Prostate gland (tissue), 2 donors: Measurements from ENCODE around the gene INTS4. TPM values are rescaled to one million over a fixed set of nuclear protein-coding genes. Genes with fewer than 3 reads are reported as not detected.
"Not testable (repeated sequence)": the region's sequence is repeated elsewhere in the genome, so short reads cannot be mapped to it uniquely, and the experiment has no call there.

ENCODE experiments used
- DNase-seq: peaks from one replicate; pipeline ENCODE4 v3.0.0-alpha.2; 2019; ENCODE audit warnings: low spot score
- H3K27ac ChIP-seq, 2 donors: fragments of 200-600 bp; sonication (generic); 2 replicates each; pipeline ENCODE4 v1.5.1; 2017 to 2019
- H3K27me3 ChIP-seq: fragments of 200-600 bp; sonication (generic); replicated peaks from 2 replicates; pipeline ENCODE4 v1.5.1; 2019; ENCODE audit not compliant: insufficient read depth
- H3K36me3 ChIP-seq, 2 donors: fragments of 200-600 bp; sonication (generic); 1 replicate in 1 of 2; 2 replicates in 1 of 2; pipeline versions ENCODE4 v1.5.1 to v1.8.1; 2017 to 2019
- H3K4me1 ChIP-seq: fragments of 200-600 bp; sonication (generic); replicated peaks from 2 replicates; pipeline ENCODE4 v1.5.1; 2019
- H3K4me3 ChIP-seq, 2 donors: fragments of 200-600 bp; sonication (generic); 2 replicates each; pipeline ENCODE4 v1.5.1; 2017 to 2019
- H3K9me3 ChIP-seq: fragments of 200-600 bp; sonication (generic); 2 replicates; pipeline ENCODE4 v1.5.1; 2017
- POLR2A ChIP-seq: fragments of 450-650 bp; IDR thresholded peaks from one replicate; pipeline ENCODE4 v1.6.1; 2016; ENCODE audit warnings: antibody characterized with exemption, mild to moderate bottlenecking
- POLR2AphosphoS5 ChIP-seq: sonication (generic); formaldehyde crosslinking; IDR thresholded peaks from one replicate; pipeline ENCODE4 v1.6.1; 2017; ENCODE audit warnings: antibody characterized with exemption
- WGBS: methylation state at CpG from one replicate; pipeline ENCODE4 v1.1.5; 2018; 5-methylcytosine and 5-hydroxymethylcytosine counted together
- intact Hi-C: fragments of 100-400 bp; cut with DNase I; formaldehyde crosslinking; loops from one replicate; pipeline ENCODE4 v1.14.2; 2022
- total RNA-seq, 2 donors: library from RNA; depleted of rRNA; stranded (reverse); fragments of >200 nt; gene quantifications; one replicate each; pipeline ENCODE4 v1.1.0, GENCODE V29; 2016
- TF ChIP-seq, protein P1 (sequence below), 4 experiments: fragments of 200-600 bp in 2 of 4; fragments of 450-650 bp in 2 of 4; sonication (generic) in 2 of 4; IDR thresholded peaks; 1 replicate in 3 of 4; 2 replicates in 1 of 4; pipeline ENCODE4 v1.5.1; 2016 to 2019; ENCODE audit warnings: antibody characterized with exemption in 4 of 4, mild to moderate bottlenecking in 2 of 4, moderate library complexity in 2 of 4

The INTS4 gene
- total RNA-seq, 2 donors from 2014 or later, result 30.1 to 31.0 TPM

- intact Hi-C loops, result no loop called here
- Histone ChIP-seq H3K4me1 (no peaks in the 10 kb centered on the region), H3K4me3 (no peak overlapping the region), H3K36me3 (no peaks in the 10 kb centered on the region), H3K27ac (no peak overlapping the region), H3K9me3 (no peaks in the 10 kb centered on the region), H3K27me3 (no peaks in the 10 kb centered on the region)
- no peak for DNase-seq
- 96% methylated on average over 18 of the region's 18 CpGs for WGBS
- no peak for TF ChIP-seq POLR2A
- no peak for TF ChIP-seq POLR2AphosphoS5
Measured at GRCh38 chr11:77886401-77886800, 108.1 kb downstream of the INTS4 start.

DNA sequence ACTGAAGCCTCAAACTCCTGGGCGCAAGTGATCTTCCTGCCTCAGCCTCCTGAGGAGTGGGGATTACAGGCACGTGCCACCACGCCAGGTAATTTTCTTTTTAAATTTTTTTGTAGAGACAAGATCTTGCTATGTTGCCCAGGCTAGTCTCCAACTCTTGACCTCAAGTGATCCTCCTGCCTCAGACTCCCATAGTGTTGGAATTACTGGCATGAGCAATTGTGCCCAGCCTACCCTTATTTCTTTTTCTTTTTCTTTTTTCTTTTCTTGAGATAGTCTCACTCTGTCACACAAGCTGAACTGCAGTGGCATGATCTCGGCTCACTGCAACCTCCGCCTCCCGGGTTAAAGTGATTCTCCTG is 109.7 kb downstream of the INTS4 start:
- H3K4me1 ChIP-seq, result no peaks in the 10 kb centered on the region
- TF ChIP-seq POLR2AphosphoS5 (no peak), POLR2A (no peak)
- TF ChIP-seq, protein P1, sequence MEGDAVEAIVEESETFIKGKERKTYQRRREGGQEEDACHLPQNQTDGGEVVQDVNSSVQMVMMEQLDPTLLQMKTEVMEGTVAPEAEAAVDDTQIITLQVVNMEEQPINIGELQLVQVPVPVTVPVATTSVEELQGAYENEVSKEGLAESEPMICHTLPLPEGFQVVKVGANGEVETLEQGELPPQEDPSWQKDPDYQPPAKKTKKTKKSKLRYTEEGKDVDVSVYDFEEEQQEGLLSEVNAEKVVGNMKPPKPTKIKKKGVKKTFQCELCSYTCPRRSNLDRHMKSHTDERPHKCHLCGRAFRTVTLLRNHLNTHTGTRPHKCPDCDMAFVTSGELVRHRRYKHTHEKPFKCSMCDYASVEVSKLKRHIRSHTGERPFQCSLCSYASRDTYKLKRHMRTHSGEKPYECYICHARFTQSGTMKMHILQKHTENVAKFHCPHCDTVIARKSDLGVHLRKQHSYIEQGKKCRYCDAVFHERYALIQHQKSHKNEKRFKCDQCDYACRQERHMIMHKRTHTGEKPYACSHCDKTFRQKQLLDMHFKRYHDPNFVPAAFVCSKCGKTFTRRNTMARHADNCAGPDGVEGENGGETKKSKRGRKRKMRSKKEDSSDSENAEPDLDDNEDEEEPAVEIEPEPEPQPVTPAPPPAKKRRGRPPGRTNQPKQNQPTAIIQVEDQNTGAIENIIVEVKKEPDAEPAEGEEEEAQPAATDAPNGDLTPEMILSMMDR (IDR thresholded peaks at IDR 0.05), result no peak
- no peak for DNase-seq
- H3K27ac ChIP-seq, result no peak overlapping the region
- H3K4me3 ChIP-seq, result no peak overlapping the region
- intact Hi-C loops, result no loop called here
- H3K36me3 ChIP-seq, result no peaks in the 10 kb centered on the region
- H3K9me3 ChIP-seq, result no peaks in the 10 kb centered on the region
- H3K27me3 ChIP-seq, result no peaks in the 10 kb centered on the region
- WGBS, result 96% methylated on average over 6 of the region's 6 CpGs

DNA sequence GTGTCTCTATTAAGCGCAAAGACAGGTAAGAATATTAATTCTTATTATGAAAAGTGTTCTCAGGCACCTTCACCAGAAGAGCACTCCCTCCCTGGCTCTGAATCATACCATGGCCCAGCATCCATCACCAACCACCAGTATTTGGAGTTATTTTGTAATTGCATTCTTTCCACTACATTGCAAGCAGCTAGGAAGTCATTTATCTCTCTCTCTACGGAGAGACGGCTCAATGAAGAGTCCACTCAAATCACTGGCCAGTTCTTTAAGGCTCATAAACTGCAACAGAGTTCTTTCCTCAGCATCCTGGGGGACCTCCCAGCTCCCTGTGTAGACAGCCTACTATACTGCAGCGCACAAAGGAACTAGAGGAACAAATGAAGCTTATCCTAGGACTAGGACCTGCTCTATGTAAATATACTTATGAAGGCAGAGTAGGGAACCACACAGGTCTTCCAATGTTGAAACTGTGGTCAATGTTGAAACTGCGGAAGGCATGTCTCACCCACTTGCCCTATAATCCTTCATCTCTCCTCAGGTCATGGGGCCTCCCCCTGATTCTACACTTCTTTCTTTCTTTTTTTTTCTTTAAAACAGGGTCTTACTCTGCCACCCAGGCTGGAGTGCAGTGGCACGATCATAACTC is 110.2 kb downstream of the INTS4 start:
- no peak overlapping the region for H3K27ac ChIP-seq
- H3K27me3 ChIP-seq, result no peaks in the 10 kb centered on the region
- intact Hi-C loops, result no loop called here
- H3K4me3 ChIP-seq, result no peak overlapping the region
- TF ChIP-seq POLR2AphosphoS5 (no peak), POLR2A (no peak)
- TF ChIP-seq, protein P1 (IDR thresholded peaks at IDR 0.05), result no peak
- no peaks in the 10 kb centered on the region for H3K9me3 ChIP-seq
- no peak for DNase-seq
- WGBS, result 91% methylated on average over 6 of the region's 6 CpGs
- no peaks in the 10 kb centered on the region for H3K4me1 ChIP-seq
- H3K36me3 ChIP-seq, result no peaks in the 10 kb centered on the region

DNA sequence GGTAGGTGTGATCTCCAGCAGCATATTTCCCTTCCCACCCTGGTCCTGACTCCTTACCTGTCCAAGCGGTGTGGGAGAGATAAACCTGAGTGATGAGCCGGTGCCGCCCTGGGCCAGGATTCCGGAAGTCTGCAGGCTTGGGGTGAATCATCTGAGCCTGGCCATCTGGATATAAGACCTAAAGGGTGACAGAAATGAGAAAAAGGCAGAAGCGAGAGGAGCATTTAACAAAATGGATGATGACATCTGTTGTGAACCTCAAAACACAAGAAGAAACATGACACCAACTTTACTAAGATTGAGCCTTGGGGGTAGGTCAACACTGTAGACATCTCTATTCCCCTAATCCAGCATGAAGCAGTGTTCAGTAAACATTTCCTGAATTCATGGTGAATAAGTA is 110.7 kb downstream of the INTS4 start:
- Histone ChIP-seq H3K4me3 (no peak overlapping the region), H3K27me3 (no peaks in the 10 kb centered on the region), H3K4me1 (no peaks in the 10 kb centered on the region), H3K36me3 (no peaks in the 10 kb centered on the region), H3K27ac (no peak overlapping the region), H3K9me3 (no peaks in the 10 kb centered on the region)
- DNase-seq, result no peak
- 88% methylated on average over 5 of the region's 5 CpGs for WGBS
- intact Hi-C loops, result no loop called here
- TF ChIP-seq POLR2AphosphoS5, result no peak

GRCh38 chr11:77882396-77882795 is 112.1 kb downstream of the INTS4 start:
- 97% methylated on average over 3 of the region's 3 CpGs for WGBS
- H3K27ac ChIP-seq, result no peak overlapping the region
- no peaks in the 10 kb centered on the region for H3K9me3 ChIP-seq
- TF ChIP-seq, protein P1 (IDR thresholded peaks at IDR 0.05), result no peak
- TF ChIP-seq POLR2A (no peak), POLR2AphosphoS5 (no peak)
- H3K27me3 ChIP-seq, result no peaks in the 10 kb centered on the region
- H3K4me3 ChIP-seq, result no peak overlapping the region
- intact Hi-C loops, result no loop called here
- DNase-seq, result no peak
- no peaks in the 10 kb centered on the region for H3K36me3 ChIP-seq
- no peaks in the 10 kb centered on the region for H3K4me1 ChIP-seq

- no peaks in the 10 kb centered on the region for H3K4me1 ChIP-seq
- no peaks in the 10 kb centered on the region for H3K9me3 ChIP-seq
- 79% methylated on average over 3 of the region's 3 CpGs for WGBS
- H3K4me3 ChIP-seq, result no peak overlapping the region
- H3K36me3 ChIP-seq, result no peaks in the 10 kb centered on the region
- no peak for DNase-seq
- H3K27me3 ChIP-seq, result no peaks in the 10 kb centered on the region
- no peak overlapping the region for H3K27ac ChIP-seq
- intact Hi-C loops, result no loop called here
- TF ChIP-seq POLR2AphosphoS5, result no peak
- TF ChIP-seq POLR2A, result no peak
Measured at GRCh38 chr11:77879218-77879617, 115.2 kb downstream of the INTS4 start.

DNA sequence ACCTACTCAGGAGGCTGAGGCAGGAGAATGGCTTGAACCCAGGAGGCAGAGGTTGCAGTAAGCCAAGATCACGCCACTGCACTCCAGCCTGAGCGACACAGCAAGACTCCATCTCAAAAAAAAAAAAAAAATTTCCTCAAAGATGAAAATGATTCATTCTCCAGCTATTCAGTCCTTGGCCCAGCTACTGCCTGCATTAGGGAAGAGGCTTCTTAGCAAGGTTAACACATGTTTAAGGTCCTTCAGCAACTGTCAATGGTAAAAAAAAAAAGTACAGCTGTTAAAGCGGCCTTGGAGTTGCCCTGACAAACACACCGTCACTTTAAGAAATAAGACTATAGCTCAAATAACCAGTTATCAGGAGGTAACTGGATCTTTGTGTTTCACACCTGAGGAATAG is 116.2 kb downstream of the INTS4 start:
- WGBS, result 55% methylated on average over 4 of the region's 4 CpGs
- H3K36me3 ChIP-seq, H3K27ac ChIP-seq, DNase-seq, H3K9me3 ChIP-seq, H3K27me3 ChIP-seq, H3K4me1 ChIP-seq, intact Hi-C loops, H3K4me3 ChIP-seq: not testable (repeated sequence)
